Psoas muscle (tissue), 8 donors: Measurements from ENCODE around the gene S100A10. TPM values are rescaled to one million over a fixed set of nuclear protein-coding genes. Genes with fewer than 3 reads are reported as not detected.

Experiments
- ATAC-seq, 4 donors: fragments of 200-7000 bp; cut with Tn5 transposase; one replicate each; pipeline ENCODE4 v1.9.1; 2020; ENCODE audit warnings: moderate library complexity in 3 of 4, mild to moderate bottlenecking in 2 of 4
- DNase-seq, 2 donors: peaks; one replicate each; pipeline ENCODE4 v3.0.0-alpha.2; 2020
- H3K27ac ChIP-seq: fragments of 200-600 bp; one replicate; pipeline ENCODE4 v1.8.0; 2022
- H3K27me3 ChIP-seq, 3 donors: fragments of 200-600 bp in 1 of 3; one replicate each; pipeline versions ENCODE4 v1.6.1 to v1.8.0; 2013 to 2022; ENCODE audit warnings: low read length in 2 of 3, mild to moderate bottlenecking in 2 of 3, moderate library complexity in 1 of 3; ENCODE audit not compliant: insufficient read depth in 3 of 3
- H3K36me3 ChIP-seq, 2 donors: fragments of 200-600 bp in 1 of 2; one replicate each; pipeline versions ENCODE4 v1.6.1 to v1.8.0; 2013 to 2022; ENCODE audit warnings: low read depth in 1 of 2, mild to moderate bottlenecking in 1 of 2, moderate library complexity in 1 of 2; ENCODE audit not compliant: insufficient read depth in 1 of 2
- H3K4me1 ChIP-seq: fragments of 200-600 bp; one replicate; pipeline ENCODE4 v1.8.0; 2022
- H3K4me3 ChIP-seq: fragments of 200-600 bp; one replicate; pipeline ENCODE4 v1.8.0; 2022; ENCODE audit warnings: mild to moderate bottlenecking
- H3K9me3 ChIP-seq: fragments of 200-600 bp; one replicate; pipeline ENCODE4 v1.8.0; 2022
- WGBS, 3 donors: extraction: QIAGEN DNeasy Blood & Tissue Kit; methylation state at CpG; one replicate each; pipeline versions ENCODE4 v1.1.6 to v1.1.7; 2013; 5-methylcytosine and 5-hydroxymethylcytosine counted together
- intact Hi-C, 2 donors: fragments of 100-400 bp; cut with DNase I; formaldehyde crosslinking; loops; one replicate each; pipeline versions ENCODE4 v1.11.0 to v1.14.2; 2022
- polyA plus RNA-seq, 3 donors: library from polyadenylated mRNA; stranded (reverse); fragments of 200-250 nt; gene quantifications; one replicate each; pipeline ENCODE4 v1.2.3, GENCODE V29; 2013
- total RNA-seq, 4 donors: library from RNA; stranded (reverse); fragmentation: NEBNext Ultra II Directional in 2 of 4; extraction: Animal tissue kit (Norgen Biotek cat#: 25700) in 2 of 4; gene quantifications; one replicate each; pipeline versions ENCODE4 v1.2.1 to v1.2.4, GENCODE V29; 2021 to 2023
- TF ChIP-seq, protein P1 (sequence below): fragments of 200-600 bp; IDR thresholded peaks from one replicate; pipeline ENCODE4 v1.8.0; 2022; ENCODE audit warnings: antibody characterized with exemption
- donor health status: healthy with polysubstance abuse.
- donor health status: DM: no; HTN: no; CAD: no; lungs with moderate emphysema.
- donor health status: Bipolar disorder and iron deficiency.
- donor health status: healthy.
- donor health status: DM: yes; HTN: yes; CAD: no.
- donor health status: DM: no; HTN: no; CAD: no.
- donor health status: DM: no; HTN: no; CAD: no.
- donor health status: DM: yes; HTN: yes; CAD: no.

Gene S100A10
- total and polyA plus RNA-seq, 7 donors, result 30.5 to 414 (median 61.6) TPM

- no peaks in the 10 kb centered on the region for H3K9me3 ChIP-seq
Measured at GRCh38 chr1:152000964-152001630, 7.4 kb upstream of the S100A10 start.

DNA sequence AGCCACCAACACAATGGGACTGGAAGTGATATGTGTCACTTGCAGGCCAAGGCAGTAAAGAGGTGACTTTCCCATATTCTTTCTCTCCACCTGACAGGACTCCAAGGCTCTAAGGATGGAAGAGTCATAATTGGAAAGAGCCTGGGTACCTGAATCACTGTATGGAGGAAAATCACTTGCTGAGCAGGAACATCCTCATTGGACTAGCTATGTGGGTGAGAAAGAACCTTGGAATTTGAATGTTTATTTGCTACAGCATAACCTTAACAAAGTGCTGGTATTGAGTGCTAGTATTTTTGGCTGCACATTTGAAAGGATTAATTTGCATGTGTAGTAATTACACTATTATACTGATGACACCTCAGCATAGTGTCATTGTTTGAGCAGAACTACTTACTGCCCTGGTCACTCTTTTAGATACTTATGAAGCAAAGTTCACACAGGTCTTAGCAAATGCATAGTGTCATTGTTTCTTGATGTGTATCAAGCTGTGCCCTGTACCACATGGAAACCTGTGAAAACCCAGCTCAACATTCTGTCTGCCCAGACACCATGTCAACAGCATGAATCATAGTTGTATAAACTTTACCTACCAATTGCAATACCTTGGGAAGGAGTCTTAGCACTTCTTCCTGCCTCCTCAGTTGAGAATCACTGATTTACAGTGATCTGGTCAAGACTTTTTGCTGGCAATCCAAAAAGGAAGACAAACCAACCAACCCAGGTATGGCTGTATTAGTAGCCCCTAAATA, 5.1 kb upstream of the S100A10 start:
- Histone ChIP-seq H3K4me1 (peaks cover 3% of the 10 kb centered on the region), H3K4me3 (no peak overlapping the region), H3K9me3 (no peaks in the 10 kb centered on the region), H3K36me3 (no peaks in the 10 kb centered on the region), H3K27ac (no peak overlapping the region), H3K27me3 (peaks cover 0 to 11% (median 4%) of the 10 kb centered on the region in 3 donors)
- ATAC-seq, result no peak
- no peak for DNase-seq
- TF ChIP-seq, protein P1, sequence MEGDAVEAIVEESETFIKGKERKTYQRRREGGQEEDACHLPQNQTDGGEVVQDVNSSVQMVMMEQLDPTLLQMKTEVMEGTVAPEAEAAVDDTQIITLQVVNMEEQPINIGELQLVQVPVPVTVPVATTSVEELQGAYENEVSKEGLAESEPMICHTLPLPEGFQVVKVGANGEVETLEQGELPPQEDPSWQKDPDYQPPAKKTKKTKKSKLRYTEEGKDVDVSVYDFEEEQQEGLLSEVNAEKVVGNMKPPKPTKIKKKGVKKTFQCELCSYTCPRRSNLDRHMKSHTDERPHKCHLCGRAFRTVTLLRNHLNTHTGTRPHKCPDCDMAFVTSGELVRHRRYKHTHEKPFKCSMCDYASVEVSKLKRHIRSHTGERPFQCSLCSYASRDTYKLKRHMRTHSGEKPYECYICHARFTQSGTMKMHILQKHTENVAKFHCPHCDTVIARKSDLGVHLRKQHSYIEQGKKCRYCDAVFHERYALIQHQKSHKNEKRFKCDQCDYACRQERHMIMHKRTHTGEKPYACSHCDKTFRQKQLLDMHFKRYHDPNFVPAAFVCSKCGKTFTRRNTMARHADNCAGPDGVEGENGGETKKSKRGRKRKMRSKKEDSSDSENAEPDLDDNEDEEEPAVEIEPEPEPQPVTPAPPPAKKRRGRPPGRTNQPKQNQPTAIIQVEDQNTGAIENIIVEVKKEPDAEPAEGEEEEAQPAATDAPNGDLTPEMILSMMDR, result no peak
- intact Hi-C loops, result no loop called here

More at GRCh38 chr1:152000964-152001630, 7.4 kb upstream of the S100A10 start:
- TF ChIP-seq, protein P1, result no peak
- peaks cover 3% of the 10 kb centered on the region for H3K4me1 ChIP-seq
- H3K27me3 ChIP-seq, result peaks cover 0 to 5% (median 0%) of the 10 kb centered on the region in 3 donors
- WGBS, 3 donors, result 49 to 73% (median 65%) methylated on average over 4 of the region's 4 CpGs
- no peak overlapping the region for H3K4me3 ChIP-seq
- H3K36me3 ChIP-seq, result no peaks in the 10 kb centered on the region
- ATAC-seq (peak in 2 of 4 donors; percentile 16 to 43), DNase-seq (no peak)
- intact Hi-C loops, result loop anchor here in 1 of 2 donors (2.0 kb wide), 2 partner anchors 32 to 66 kb away; no protein-coding TSS in a partner anchor
- H3K27ac ChIP-seq, result peak overlapping the region; percentile 18

GRCh38 chr1:151997284-151997570, 3.6 kb upstream of the S100A10 start:
- TF ChIP-seq, protein P1, result no peak
- peaks cover 0 to 24% (median 4%) of the 10 kb centered on the region in 3 donors for H3K27me3 ChIP-seq
- DNase-seq, result no peak
- no peaks in the 10 kb centered on the region for H3K36me3 ChIP-seq
- H3K4me3 ChIP-seq, result no peak overlapping the region
- intact Hi-C loops, result no loop called here
- no peak for ATAC-seq
- H3K4me1 ChIP-seq, result peaks cover 3% of the 10 kb centered on the region
- WGBS, 3 donors, result 91 to 100% (median 97%) methylated on average over 1 of the region's 1 CpG
- no peak overlapping the region for H3K27ac ChIP-seq
- H3K9me3 ChIP-seq, result no peaks in the 10 kb centered on the region

GRCh38 chr1:151995774-151996173, 2.1 kb upstream of the S100A10 start:
- WGBS, 3 donors, result 76 to 89% (median 87%) methylated on average over 2 of the region's 2 CpGs

More at GRCh38 chr1:151995774-151996173, 2.1 kb upstream of the S100A10 start:
- no peak overlapping the region for H3K4me3 ChIP-seq
- H3K27ac ChIP-seq, result no peak overlapping the region
- TF ChIP-seq, protein P1, result no peak
- intact Hi-C loops, result no loop called here
- DNase-seq (no peak), ATAC-seq (no peak)
- H3K4me1 ChIP-seq, result no peaks in the 10 kb centered on the region
- no peaks in the 10 kb centered on the region for H3K9me3 ChIP-seq
- peaks cover 0 to 35% (median 4%) of the 10 kb centered on the region in 3 donors for H3K27me3 ChIP-seq
- no peaks in the 10 kb centered on the region for H3K36me3 ChIP-seq
